Transverse colon (tissue), 4 donors: ENCODE measurements around the gene BEND3. TPM values are rescaled to one million over a fixed set of nuclear protein-coding genes. Genes with fewer than 3 reads are reported as not detected.

Experiments
- DNase-seq: peaks from one replicate; pipeline ENCODE4 v3.0.0-alpha.2; 2019
- H3K27ac ChIP-seq, 4 donors: fragments of 200-600 bp; sonication (generic); 2 replicates each; pipeline ENCODE4 v1.5.1; 2016 to 2018; ENCODE audit warnings: inconsistent platforms in 4 of 4
- H3K27me3 ChIP-seq: fragments of 200-600 bp; sonication (generic); 2 replicates; pipeline ENCODE4 v1.5.1; 2017; ENCODE audit warnings: inconsistent platforms
- H3K36me3 ChIP-seq, 4 donors: fragments of 200-600 bp; sonication (generic); 2 replicates each; pipeline ENCODE4 v1.5.1; 2017 to 2019; ENCODE audit warnings: inconsistent platforms in 4 of 4
- H3K4me1 ChIP-seq, 4 donors: fragments of 200-600 bp; sonication (generic); 2 replicates each; pipeline ENCODE4 v1.5.1; 2017 to 2020; ENCODE audit warnings: inconsistent platforms in 4 of 4
- H3K4me3 ChIP-seq, 4 donors: fragments of 200-600 bp; sonication (generic); 1 replicate in 1 of 4; 2 replicates in 3 of 4; pipeline versions ENCODE4 v1.5.1 to v1.6.1; 2017 to 2019; ENCODE audit warnings: inconsistent platforms in 4 of 4
- H3K9me3 ChIP-seq, 2 donors: fragments of 200-600 bp; sonication (generic); 2 replicates each; pipeline ENCODE4 v1.5.1; 2017 to 2019; ENCODE audit warnings: inconsistent platforms in 2 of 2
- CTCF ChIP-seq, 5 experiments: fragments of 200-600 bp in 3 of 5; fragments of 450-650 bp in 2 of 5; sonication (generic) in 3 of 5; IDR thresholded peaks; 1 replicate in 2 of 5; 2 replicates in 3 of 5; pipeline ENCODE4 v1.5.1; 2016 to 2017; ENCODE audit warnings: antibody characterized with exemption in 5 of 5, inconsistent platforms in 3 of 5, mild to moderate bottlenecking in 2 of 5, moderate library complexity in 1 of 5
- EP300 ChIP-seq: sonication (generic); formaldehyde crosslinking; IDR thresholded peaks from one replicate; pipeline ENCODE4 v1.6.1; 2017; ENCODE audit warnings: antibody characterized with exemption, low read depth
- POLR2A ChIP-seq: fragments of 450-650 bp; IDR thresholded peaks from one replicate; pipeline ENCODE4 v1.6.1; 2016; ENCODE audit warnings: antibody characterized with exemption, mild to moderate bottlenecking, moderate library complexity
- POLR2AphosphoS5 ChIP-seq, 3 donors: sonication (generic); formaldehyde crosslinking; IDR thresholded peaks; one replicate each; pipeline ENCODE4 v1.6.1; 2016; ENCODE audit warnings: antibody characterized with exemption in 3 of 3
- WGBS, 2 donors: methylation state at CpG; one replicate each; pipeline ENCODE4 v1.1.5; 2018; ENCODE audit warnings: low coverage in 1 of 2; 5-methylcytosine and 5-hydroxymethylcytosine counted together
- in situ Hi-C, 4 donors: fragments of 200-750 bp; cut with MboI; loops; one replicate each; pipeline versions ENCODE4 v1.15.0 to v1.15.1; 2017; ENCODE audit warnings: low sequenced_read_pairs in 3 of 4, low pct_ligation_motif_present in 1 of 4, low pct_unique_long_range_greater_than_20kb in 1 of 4
- intact Hi-C: fragments of 100-400 bp; cut with DNase I; formaldehyde crosslinking; loops from one replicate; pipeline ENCODE4 v1.15.1; 2023; ENCODE audit warnings: low total_unique reads
- total RNA-seq, 4 donors: library from RNA; depleted of rRNA; stranded (reverse); fragments of >200 nt; gene quantifications; one replicate each; pipeline ENCODE4 v1.1.0, GENCODE V29; 2016

BEND3 gene
- total RNA-seq, 4 donors from 2014 or later, result 4.8 to 12.1 (median 5.0) TPM

GRCh38 chr6:107066697-107067659 lies 48.3 kb downstream of the BEND3 start:
- in situ Hi-C loops, result no loop called here
- TF ChIP-seq POLR2AphosphoS5 (IDR thresholded peaks at IDR 0.05) (no peak), CTCF (IDR thresholded peaks at IDR 0.05) (no peak), POLR2A (no peak), EP300 (no peak)
- WGBS, 2 donors, result 58 to 85% methylated on average over 1 to 9 of the region's 9 CpGs
- H3K36me3 ChIP-seq, result no peaks in the 10 kb centered on the region
- no peak overlapping the region for H3K4me3 ChIP-seq
- no peak for DNase-seq
- no peaks in the 10 kb centered on the region for H3K9me3 ChIP-seq
- H3K4me1 ChIP-seq, result peaks cover 0 to 12% (median 6%) of the 10 kb centered on the region in 4 donors
- H3K27ac ChIP-seq, result no peak overlapping the region
- no peaks in the 10 kb centered on the region for H3K27me3 ChIP-seq
- intact Hi-C loops, result no loop called here

- H3K4me1 ChIP-seq, result peaks cover 0 to 16% (median 6%) of the 10 kb centered on the region in 4 donors
- no peaks in the 10 kb centered on the region for H3K27me3 ChIP-seq
- no peak overlapping the region for H3K4me3 ChIP-seq
- H3K9me3 ChIP-seq, result no peaks in the 10 kb centered on the region
- H3K36me3 ChIP-seq, result no peaks in the 10 kb centered on the region
- no peak overlapping the region for H3K27ac ChIP-seq
- TF ChIP-seq POLR2AphosphoS5 (IDR thresholded peaks at IDR 0.05) (no peak), CTCF (IDR thresholded peaks at IDR 0.05) (no peak), POLR2A (no peak), EP300 (no peak)
- WGBS, 2 donors, result 35 to 48% methylated on average over 3 to 6 of the region's 6 CpGs
- intact Hi-C loops, result loop anchor here (1.0 kb wide), 1 partner anchor 27 kb away; no protein-coding TSS in a partner anchor
- DNase-seq, result peak; percentile 20
- in situ Hi-C loops, result no loop called here
Measured at GRCh38 chr6:107064579-107065065, 50.7 kb downstream of the BEND3 start.

- no peak for DNase-seq
- H3K9me3 ChIP-seq, result no peaks in the 10 kb centered on the region
- no peaks in the 10 kb centered on the region for H3K27me3 ChIP-seq
- TF ChIP-seq CTCF (IDR thresholded peaks at IDR 0.05) (no peak), POLR2AphosphoS5 (IDR thresholded peaks at IDR 0.05) (no peak), POLR2A (no peak), EP300 (no peak)
- in situ Hi-C loops (no loop called here), intact Hi-C loops (no loop called here)
- H3K27ac ChIP-seq, result no peak overlapping the region
- WGBS, 2 donors, result 75 to 93% methylated on average over 2 to 3 of the region's 3 CpGs
- H3K4me1 ChIP-seq, result peaks cover 0 to 16% (median 6%) of the 10 kb centered on the region in 4 donors
- H3K36me3 ChIP-seq, result no peaks in the 10 kb centered on the region
- no peak overlapping the region for H3K4me3 ChIP-seq
Measured at GRCh38 chr6:107062691-107063090, 52.6 kb downstream of the BEND3 start.
